Prostate gland (tissue), 2 donors: ENCODE results near the gene AANAT.
A peak's percentile ranks its signal among the peaks of the same experiment; 100 is the strongest.

ENCODE experiments used
- POLR2AphosphoS5 ChIP-seq: sonication (generic); formaldehyde crosslinking; IDR thresholded peaks from one replicate; pipeline ENCODE4 v1.6.1; 2017; ENCODE audit warnings: antibody characterized with exemption
- TF ChIP-seq, protein P1 (sequence below), 4 experiments: fragments of 200-600 bp in 2 of 4; fragments of 450-650 bp in 2 of 4; sonication (generic) in 2 of 4; IDR thresholded peaks; 1 replicate in 3 of 4; 2 replicates in 1 of 4; pipeline ENCODE4 v1.5.1; 2016 to 2019; ENCODE audit warnings: antibody characterized with exemption in 4 of 4, mild to moderate bottlenecking in 2 of 4, moderate library complexity in 2 of 4

DNA sequence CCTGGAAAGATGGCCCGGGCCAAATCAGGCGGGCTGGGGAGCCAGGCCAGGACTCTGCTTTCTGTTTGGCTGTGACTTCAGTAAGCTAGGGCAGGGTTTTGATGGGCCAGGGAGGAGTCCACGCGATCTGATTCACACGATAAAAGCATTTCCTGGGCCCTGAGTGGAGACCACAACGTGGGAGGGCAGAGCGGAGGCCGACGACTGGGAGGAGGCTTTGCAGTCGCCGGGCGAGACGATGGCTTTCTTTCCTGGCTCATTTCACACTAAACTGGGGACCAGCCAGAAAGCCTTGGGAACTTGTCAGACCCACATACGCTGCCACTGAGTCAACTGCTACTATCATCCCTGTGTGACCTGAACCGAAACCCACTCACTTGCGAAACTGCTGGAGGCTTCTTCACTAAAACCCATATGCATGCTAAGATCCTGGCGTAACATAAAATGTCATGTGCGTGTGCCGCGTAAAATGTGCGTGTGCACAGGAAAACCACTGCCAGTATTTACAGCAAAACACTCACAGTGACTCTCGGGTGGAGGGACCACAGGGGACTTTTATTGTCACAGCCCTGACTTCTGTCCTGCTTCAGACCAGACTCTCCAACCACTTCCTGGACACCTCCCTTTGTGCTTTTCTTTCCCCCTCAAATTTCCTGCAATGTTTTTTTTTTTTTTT is 48.0 kb downstream of the AANAT start:
- TF ChIP-seq POLR2AphosphoS5 = peak; percentile 48
- TF ChIP-seq, protein P1, sequence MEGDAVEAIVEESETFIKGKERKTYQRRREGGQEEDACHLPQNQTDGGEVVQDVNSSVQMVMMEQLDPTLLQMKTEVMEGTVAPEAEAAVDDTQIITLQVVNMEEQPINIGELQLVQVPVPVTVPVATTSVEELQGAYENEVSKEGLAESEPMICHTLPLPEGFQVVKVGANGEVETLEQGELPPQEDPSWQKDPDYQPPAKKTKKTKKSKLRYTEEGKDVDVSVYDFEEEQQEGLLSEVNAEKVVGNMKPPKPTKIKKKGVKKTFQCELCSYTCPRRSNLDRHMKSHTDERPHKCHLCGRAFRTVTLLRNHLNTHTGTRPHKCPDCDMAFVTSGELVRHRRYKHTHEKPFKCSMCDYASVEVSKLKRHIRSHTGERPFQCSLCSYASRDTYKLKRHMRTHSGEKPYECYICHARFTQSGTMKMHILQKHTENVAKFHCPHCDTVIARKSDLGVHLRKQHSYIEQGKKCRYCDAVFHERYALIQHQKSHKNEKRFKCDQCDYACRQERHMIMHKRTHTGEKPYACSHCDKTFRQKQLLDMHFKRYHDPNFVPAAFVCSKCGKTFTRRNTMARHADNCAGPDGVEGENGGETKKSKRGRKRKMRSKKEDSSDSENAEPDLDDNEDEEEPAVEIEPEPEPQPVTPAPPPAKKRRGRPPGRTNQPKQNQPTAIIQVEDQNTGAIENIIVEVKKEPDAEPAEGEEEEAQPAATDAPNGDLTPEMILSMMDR (IDR thresholded peaks at IDR 0.05) = no peak
